GM21367 (cell line): ENCODE data around the gene OR10G6.
"Not testable (repeated sequence)": the region's sequence is repeated elsewhere in the genome, so short reads cannot be mapped to it uniquely, and the experiment has no call there.

Experiments used
- ATAC-seq: cut with Tn5 transposase; IDR thresholded peaks from one replicate; pipeline ENCODE4 v1.9.1; 2021; ENCODE audit not compliant: unreplicated experiment

The OR10G6 gene

DNA sequence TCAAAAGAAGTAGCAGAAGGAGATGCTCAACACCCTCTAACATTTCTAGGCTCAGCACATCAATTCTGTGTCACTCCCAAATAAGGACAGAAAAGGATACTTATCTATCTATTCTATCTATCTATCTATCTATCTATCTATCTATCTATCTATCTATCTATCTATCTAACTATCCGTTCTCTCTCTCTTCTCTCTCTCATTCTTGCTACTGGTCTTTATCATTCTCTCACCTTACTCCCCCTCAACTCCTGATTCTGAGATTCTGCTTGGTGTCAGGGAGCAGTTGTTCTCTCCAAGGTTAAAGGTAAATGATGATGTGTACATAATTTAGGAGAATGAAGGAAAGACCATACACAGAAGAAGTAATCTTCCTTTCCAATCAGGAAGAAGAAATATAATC is at the start of gene OR10G6:
Gene OR10G6 (minus strand): TSS at position 43 of the 400 bp plus-strand sequence. CDS start 0 bp downstream, at position 43.
- no peak for ATAC-seq

GRCh38 chr11:124043420-124043819 is 48.5 kb upstream of the OR10G6 start:
- no peak for ATAC-seq

GRCh38 chr11:124041254-124041653 is 46.3 kb upstream of the OR10G6 start, which contains the start of gene OR10G7:
Gene OR10G7 (minus strand): TSS chr11:124041325. CDS start chr11:124039001, 2,324 bp downstream.
- no peak for ATAC-seq

DNA sequence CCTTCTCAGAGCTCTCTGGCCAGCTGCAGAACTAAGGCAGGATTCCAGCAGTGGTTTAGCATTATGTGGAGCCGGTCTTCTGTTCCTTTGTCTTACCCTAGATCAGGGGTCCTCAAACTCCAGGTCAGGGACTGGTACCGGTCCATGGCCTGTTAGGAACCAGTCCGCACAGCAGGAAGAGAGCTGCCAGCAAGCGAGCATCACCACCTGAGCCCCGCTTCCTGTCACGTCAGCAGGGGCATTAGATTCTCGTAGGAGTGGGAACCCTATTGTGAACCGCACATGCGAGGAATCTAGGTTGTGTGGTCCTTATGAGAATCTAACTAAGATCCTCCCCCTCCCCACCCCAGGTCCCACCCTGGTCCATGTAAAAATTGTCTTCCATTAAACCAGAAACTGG is 44.6 kb upstream of the OR10G6 start:
- ATAC-seq = no peak

DNA sequence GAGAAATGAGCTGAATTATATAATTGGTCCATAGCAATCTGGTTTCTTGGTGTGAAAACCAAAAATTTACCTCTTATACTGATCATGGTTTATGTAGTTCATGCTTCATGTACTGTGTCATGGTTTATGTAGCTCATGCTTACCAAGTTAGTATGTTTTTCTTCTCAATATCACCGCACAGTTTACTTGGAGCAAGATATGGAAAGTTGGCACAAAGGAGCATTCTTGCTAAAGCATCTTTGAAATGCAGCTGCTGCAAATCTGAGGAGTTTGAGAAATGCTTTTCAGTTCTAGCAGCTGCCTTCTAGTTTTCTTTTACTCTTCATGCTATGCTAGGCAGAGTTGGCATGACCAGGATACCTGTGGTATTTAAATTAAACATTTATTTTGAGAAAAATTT is 41.7 kb upstream of the OR10G6 start:
- ATAC-seq = no peak

DNA sequence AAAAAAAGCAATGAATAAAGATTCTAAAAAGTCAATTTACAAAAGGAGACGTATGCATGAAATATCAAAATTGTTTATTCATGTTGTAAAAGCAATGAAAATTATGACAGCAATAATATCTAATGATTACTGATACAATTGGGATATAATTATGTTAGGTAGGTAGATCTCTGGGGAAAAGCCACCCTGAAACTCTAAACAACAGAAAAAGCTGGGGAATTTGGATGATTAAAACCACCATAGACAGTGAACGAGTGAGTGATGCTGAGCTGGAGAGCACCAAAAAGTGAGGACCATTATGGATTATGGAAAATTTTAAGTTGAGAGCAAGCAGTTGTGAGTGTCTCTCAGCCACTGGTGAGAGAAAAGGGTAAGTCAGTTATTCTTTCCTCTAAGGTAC is 31.5 kb upstream of the OR10G6 start, which contains the start of gene OR10G8:
Gene OR10G8 (plus strand): TSS at position 301 of the 400 bp plus-strand sequence. CDS start 2,825 bp downstream, outside the sequence.
- no peak for ATAC-seq

- not testable (repeated sequence) for ATAC-seq
Observed at GRCh38 chr11:124015837-124016236, 20.9 kb upstream of the OR10G6 start.

GRCh38 chr11:124012697-124013096 is 17.7 kb upstream of the OR10G6 start, which contains the start of gene OR10G4:
Gene OR10G4 (plus strand): TSS chr11:124012997. CDS start chr11:124015575, 2,578 bp downstream.
- no peak for ATAC-seq

DNA sequence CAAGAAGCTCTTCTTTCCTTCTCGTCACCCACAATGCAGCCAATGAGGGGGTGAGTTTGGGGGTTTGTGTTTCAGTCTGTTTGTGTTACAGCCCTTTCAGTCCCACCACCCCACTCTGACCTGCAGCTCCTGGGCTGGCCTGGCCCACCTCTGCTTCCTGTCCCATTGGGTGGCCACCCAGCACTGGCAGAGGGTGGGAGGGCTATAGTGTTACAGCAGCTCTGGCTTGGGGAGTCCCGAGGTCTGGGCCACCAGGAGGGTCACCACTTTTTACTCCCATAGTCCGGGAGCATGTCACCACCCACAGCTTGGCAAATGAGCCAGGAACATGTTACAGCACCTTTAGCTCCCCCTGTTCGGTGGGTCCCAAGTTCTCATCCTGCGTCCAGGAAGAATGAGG is 15.7 kb downstream of the OR10G6 start:
- no peak for ATAC-seq

DNA sequence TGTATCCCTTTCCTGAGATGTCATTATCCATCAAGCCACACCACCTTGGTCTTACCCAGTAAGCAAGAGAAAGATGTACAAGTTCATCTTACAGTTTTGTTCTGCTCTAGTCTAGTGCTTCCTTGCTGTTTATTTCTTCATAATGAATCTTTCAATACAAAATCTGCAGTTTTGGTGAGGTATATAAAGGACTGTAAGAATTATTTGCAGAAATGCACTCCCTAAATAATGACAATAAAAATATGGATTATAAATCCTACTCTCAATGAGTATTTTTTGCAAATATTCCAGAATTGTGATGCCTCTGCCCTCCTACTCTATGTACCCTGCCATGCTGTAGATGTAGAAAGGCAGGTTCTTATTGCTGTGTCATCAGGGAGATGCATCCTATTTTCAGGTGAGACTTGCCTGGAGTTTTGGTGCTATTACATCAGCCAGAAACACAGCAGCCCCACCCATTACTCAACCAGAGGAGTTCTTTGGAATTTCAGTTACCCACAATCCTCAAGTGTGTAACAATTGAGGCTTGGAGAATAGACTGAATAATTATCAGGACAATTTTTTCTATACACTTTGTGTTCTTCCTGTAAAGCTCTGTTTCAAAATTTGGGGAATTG is 17.1 kb downstream of the OR10G6 start, which contains the start of gene OR10S1:
Gene OR10S1 (minus strand): TSS at position 51 of the 617 bp plus-strand sequence. CDS start 117 bp downstream, outside the sequence.
- no peak for ATAC-seq

GRCh38 chr11:123976770-123977560 is 18.0 kb downstream of the OR10G6 start:
- no peak for ATAC-seq

- ATAC-seq = no peak
Observed at GRCh38 chr11:123973816-123974215, 21.1 kb downstream of the OR10G6 start.

GRCh38 chr11:123956752-123957151 is 38.2 kb downstream of the OR10G6 start:
- no peak for ATAC-seq

GRCh38 chr11:123945132-123945531 is 49.8 kb downstream of the OR10G6 start:
- no peak for ATAC-seq
